Measurements from ENCODE around the gene SLC22A1. TPM values are rescaled to one million over a fixed set of nuclear protein-coding genes. Genes with fewer than 3 reads are reported as not detected.
A peak's percentile ranks its signal among the peaks of the same experiment; 100 is the strongest.
"Not testable (repeated sequence)": the region's sequence is repeated elsewhere in the genome, so short reads cannot be mapped to it uniquely, and the experiment has no call there.

SLC22A1 gene
- total RNA-seq, 2 donors from 2014 or later: 5.8 to 11.0 TPM

DNA sequence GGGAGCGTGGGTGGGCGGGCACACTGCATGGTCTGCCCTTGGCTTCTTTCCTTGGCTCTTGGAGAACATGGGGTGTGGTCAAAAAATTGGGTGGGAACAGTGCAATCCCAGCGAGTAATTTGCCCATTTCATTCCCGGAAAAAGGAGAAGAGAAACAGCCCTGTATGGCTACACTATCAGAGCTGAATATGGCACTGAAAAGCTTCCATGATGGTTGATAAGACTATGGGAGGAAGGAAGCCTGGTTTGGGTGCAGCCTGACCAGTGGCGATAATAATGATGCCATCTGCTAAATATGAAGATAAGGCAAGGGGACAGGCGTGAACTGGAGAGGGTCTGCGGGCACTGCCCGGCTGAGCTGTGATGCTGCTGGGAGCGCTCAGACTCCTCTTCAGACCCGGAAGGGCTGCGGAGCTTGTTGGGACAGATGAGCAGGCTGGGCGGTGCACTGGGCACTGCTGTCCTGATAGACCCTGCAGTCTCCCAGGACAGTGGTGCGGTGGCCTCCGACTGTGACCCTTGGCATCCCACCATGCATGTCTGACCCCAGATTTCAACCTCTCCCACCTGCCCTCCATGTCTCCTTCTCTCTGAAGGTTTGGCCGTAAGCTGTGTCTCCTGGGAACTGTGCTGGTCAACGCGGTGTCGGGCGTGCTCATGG, 10.2 kb downstream of the SLC22A1 start:
- H3K27me3 Mint-ChIP-seq: no peaks in the 10 kb centered on the region
- H3K36me3 Mint-ChIP-seq: peaks cover 6% of the 10 kb centered on the region
- peaks cover 13 to 30% of the 10 kb centered on the region in 2 donors for H3K4me1 Mint-ChIP-seq (ENCODE audit: low read depth in 2 of 2)
- peak overlapping the region in 1 of 2 donors; percentile 78 for H3K27ac Mint-ChIP-seq
- DNase-seq (ENCODE audit: low spot score) (no peak), ATAC-seq (no peak)
- no peak overlapping the region for H3K4me3 Mint-ChIP-seq
- H3K9me3 Mint-ChIP-seq: no peaks in the 10 kb centered on the region

DNA sequence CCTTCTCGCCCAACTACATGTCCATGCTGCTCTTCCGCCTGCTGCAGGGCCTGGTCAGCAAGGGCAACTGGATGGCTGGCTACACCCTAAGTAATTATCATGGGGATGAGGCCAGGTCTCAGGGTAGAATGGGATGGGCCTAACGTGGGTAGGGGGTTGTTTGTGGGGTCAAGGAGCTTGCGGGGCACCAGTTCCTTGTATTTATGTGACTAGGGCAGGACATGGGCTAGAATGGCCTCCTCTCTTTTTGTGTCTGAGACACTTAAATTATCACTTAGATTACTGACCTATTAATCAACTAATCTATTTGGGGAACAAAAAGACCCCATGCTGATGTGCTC, 10.7 kb downstream of the SLC22A1 start:
- ATAC-seq (no peak), DNase-seq (ENCODE audit: low spot score) (no peak)
- Mint-ChIP-seq H3K4me1 (ENCODE audit: low read depth in 2 of 2) (peaks cover 13 to 30% of the 10 kb centered on the region in 2 donors), H3K27ac (peak overlapping the region in 1 of 2 donors; percentile 78), H3K9me3 (no peaks in the 10 kb centered on the region), H3K36me3 (peaks cover 6% of the 10 kb centered on the region), H3K4me3 (no peak overlapping the region), H3K27me3 (no peaks in the 10 kb centered on the region)

GRCh38 chr6:160132776-160133338, 11.2 kb downstream of the SLC22A1 start:
- Mint-ChIP-seq H3K27me3 (no peaks in the 10 kb centered on the region), H3K4me3 (no peak overlapping the region), H3K27ac (peak overlapping the region in 1 of 2 donors; percentile 78), H3K36me3 (peaks cover 6% of the 10 kb centered on the region), H3K4me1 (ENCODE audit: low read depth in 2 of 2) (peaks cover 13 to 29% of the 10 kb centered on the region in 2 donors), H3K9me3 (no peaks in the 10 kb centered on the region)
- no peak for DNase-seq (ENCODE audit: low spot score)
- no peak for ATAC-seq

- Mint-ChIP-seq H3K9me3 (no peaks in the 10 kb centered on the region), H3K4me3 (no peak overlapping the region), H3K27ac (peak overlapping the region in 1 of 2 donors; percentile 78), H3K36me3 (peaks cover 6% of the 10 kb centered on the region), H3K4me1 (ENCODE audit: low read depth in 2 of 2) (peaks cover 21 to 36% of the 10 kb centered on the region in 2 donors), H3K27me3 (no peaks in the 10 kb centered on the region)
- DNase-seq (ENCODE audit: low spot score): no peak
- no peak for ATAC-seq
These were observed 12.1 kb downstream of the SLC22A1 start for GRCh38 chr6:160133441-160134336.

DNA sequence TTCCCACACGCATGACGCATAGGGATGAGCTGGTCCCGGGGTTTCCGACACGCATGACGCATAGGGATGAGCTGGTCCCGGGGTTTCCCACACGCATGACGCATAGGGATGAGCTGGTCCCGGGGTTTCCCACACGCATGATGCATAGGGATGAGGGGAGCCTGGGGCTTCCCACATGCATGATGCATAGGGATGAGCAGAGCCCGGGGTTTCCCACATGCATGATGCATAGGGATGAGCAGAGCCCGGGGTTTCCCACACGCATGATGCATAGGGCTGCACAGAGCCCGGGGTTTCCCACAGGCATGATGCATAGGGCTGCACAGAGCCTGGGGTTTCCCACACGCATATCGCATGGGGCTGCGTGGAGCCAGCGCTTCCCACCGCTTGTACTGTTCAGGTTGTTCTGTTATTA, 12.7 kb downstream of the SLC22A1 start:
- ATAC-seq: peak; percentile 19 to 37
- H3K9me3 Mint-ChIP-seq; H3K27me3 Mint-ChIP-seq; H3K36me3 Mint-ChIP-seq; H3K27ac Mint-ChIP-seq; DNase-seq (ENCODE audit: low spot score); H3K4me3 Mint-ChIP-seq: not testable (repeated sequence)
- H3K4me1 Mint-ChIP-seq (ENCODE audit: low read depth in 2 of 2): peaks cover 21 to 38% of the 10 kb centered on the region in 2 donors

DNA sequence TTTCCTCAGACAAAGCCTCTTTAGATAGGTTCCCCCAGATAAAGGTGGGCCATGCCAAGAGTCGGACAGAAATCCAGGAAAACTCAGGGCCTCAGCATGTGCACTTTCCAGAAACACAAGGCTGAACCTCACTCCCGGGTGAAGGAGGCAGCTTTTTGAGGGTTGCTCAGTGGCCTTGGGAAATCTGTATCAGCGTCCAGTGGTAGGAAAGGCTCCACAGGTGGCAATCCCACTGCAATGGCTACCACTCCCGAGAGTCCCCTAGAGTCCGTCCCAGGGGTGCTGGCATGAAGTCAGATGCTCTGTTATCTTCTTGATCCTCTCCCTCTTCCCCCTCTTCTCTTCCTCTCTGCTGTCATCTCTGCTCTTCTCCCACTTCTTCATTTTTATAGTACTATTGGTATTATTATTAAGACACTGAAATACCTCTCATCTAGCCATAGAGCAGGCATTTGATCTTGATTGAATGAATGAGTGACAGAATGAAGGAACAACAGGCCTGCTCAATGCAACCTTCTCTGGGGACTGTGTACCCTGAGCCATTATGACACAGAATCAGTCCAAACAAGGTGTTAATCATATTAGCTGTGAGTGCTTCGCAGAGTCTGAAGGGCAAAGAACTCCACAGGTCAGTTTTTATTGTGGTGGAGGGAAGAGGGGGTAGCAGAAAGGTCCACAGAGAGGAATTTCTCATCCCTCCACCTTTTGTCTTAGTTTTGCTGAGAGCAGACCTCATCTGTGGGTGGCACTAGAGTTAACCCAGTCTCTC, 13.3 kb downstream of the SLC22A1 start:
- Mint-ChIP-seq H3K9me3 (no peaks in the 10 kb centered on the region), H3K27ac (peak overlapping the region; percentile 31 to 41), H3K36me3 (peaks cover 6% of the 10 kb centered on the region), H3K4me3 (no peak overlapping the region), H3K4me1 (ENCODE audit: low read depth in 2 of 2) (peaks cover 22 to 38% of the 10 kb centered on the region in 2 donors), H3K27me3 (no peaks in the 10 kb centered on the region)
- DNase-seq (ENCODE audit: low spot score): no peak
- ATAC-seq: no peak

DNA sequence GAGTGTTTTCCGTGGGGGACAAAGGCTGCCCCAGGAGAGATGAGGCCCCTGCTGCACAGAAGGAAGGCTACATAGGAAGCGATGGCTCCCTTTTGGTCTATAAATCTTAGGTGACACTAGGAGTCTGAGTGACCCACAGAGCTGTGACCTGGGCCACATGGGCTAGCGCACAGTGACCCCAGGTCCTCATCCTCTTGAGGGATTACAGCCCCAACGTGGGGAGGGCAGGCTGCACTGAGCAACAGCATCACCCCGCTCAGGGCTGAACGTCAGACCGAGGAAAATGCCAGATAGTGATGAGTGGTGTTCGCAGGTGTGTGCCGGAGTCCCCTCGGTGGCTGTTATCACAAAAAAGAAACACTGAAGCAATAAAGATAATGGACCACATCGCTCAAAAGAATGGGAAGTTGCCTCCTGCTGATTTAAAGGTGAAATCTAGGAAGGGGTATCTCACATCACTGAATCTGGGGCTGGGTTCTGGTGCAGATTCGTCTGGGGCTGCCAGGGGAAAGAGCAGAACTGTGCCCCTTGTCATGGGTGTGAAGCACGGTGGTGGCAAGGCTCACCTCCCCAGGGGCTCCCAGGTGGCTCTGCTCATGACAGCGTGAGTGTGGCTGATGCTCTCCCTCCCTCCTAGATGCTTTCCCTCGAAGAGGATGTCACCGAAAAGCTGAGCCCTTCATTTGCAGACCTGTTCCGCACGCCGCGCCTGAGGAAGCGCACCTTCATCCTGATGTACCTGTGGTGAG, 14.5 kb downstream of the SLC22A1 start:
- Mint-ChIP-seq H3K27me3 (no peaks in the 10 kb centered on the region), H3K9me3 (no peaks in the 10 kb centered on the region), H3K36me3 (peaks cover 6% of the 10 kb centered on the region), H3K4me1 (ENCODE audit: low read depth in 2 of 2) (peaks cover 16 to 33% of the 10 kb centered on the region in 2 donors), H3K4me3 (no peak overlapping the region), H3K27ac (no peak overlapping the region)
- DNase-seq (ENCODE audit: low spot score) (no peak), ATAC-seq (no peak)

DNA sequence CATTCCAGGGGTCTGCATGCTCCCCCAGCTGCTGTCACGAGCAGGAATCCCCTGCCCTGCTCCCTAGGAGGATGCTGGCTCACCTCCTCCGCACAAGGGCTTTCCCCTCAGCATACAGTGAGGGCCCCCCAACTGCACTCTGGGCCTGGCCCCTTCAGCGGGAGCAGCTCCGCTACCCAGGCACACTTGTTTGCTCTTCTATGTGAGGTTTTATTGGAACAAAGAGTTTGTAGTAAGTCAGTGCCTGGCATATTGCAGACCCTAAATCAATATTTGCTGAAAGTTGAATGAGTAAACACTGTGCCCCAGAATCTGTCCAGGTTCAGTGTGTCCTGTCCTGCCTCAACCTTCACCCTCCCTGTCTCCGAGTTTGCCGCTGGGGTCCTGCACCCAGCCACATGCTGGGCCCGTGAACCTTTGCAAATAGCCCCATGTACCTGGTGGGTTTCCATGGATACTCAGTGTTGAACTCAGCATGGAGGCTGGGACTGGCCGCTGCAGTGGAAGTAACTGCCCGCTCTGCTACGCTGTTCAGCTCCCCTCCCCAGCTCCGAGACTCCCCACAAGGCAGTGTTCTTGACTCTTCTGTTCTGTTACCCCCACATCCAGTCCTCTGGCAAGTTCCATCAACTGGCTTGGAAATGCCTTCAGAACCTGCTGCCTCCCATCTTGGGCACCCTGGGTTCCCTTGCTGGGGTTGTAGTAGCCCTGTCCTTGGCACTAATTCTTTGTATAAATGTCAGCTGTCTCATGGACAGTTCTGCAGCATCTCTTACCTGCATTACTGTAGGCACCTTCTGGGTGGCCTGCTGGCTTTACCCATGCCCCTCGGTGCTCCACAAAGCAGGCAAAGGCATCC, 15.7 kb downstream of the SLC22A1 start:
- peaks cover 16 to 27% of the 10 kb centered on the region in 2 donors for H3K4me1 Mint-ChIP-seq (ENCODE audit: low read depth in 2 of 2)
- no peak for DNase-seq (ENCODE audit: low spot score)

GRCh38 chr6:160137989-160138835, 16.6 kb downstream of the SLC22A1 start:
- H3K36me3 Mint-ChIP-seq: peaks cover 4% of the 10 kb centered on the region
- DNase-seq (ENCODE audit: low spot score): no peak
- H3K27me3 Mint-ChIP-seq: no peaks in the 10 kb centered on the region
- no peak overlapping the region for H3K27ac Mint-ChIP-seq
- H3K9me3 Mint-ChIP-seq: no peaks in the 10 kb centered on the region
- ATAC-seq: peak; percentile 45 to 48
- H3K4me3 Mint-ChIP-seq: no peak overlapping the region
- H3K4me1 Mint-ChIP-seq (ENCODE audit: low read depth in 2 of 2): peaks cover 16 to 20% of the 10 kb centered on the region in 2 donors

More for the DNA sequence above, 15.7 kb downstream of the SLC22A1 start:
- Mint-ChIP-seq H3K36me3 (peaks cover 9% of the 10 kb centered on the region), H3K27ac (no peak overlapping the region), H3K27me3 (no peaks in the 10 kb centered on the region), H3K4me3 (no peak overlapping the region), H3K9me3 (no peaks in the 10 kb centered on the region)
- no peak for ATAC-seq

DNA sequence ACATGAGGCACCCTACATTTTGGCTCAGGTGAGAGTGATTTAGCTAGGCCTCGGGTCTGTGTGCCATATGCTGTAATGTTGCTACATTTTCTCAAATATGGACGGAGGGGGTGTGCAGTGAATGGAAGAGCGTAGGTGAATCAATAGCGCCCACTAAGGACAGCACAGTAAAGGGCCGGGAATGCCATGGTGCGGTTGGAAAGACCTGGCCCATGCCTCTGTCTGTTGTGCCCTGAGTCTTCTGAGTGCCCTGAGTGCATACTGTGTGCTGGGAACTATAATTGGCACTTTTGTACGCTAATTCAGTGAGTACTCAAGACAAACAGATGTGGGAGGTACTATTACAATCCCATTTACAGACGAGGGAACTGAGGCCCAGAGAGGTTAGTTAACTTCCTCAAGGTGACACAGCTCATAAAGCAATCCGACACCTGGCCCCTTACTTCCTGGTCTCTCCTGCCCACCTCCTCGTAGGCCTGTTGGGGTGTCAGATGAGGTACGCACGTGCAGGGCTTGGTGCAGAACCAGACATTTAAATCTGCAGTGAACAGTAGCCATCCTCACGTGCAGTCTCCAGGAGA, 17.3 kb downstream of the SLC22A1 start:
- DNase-seq (ENCODE audit: low spot score): no peak
- H3K27ac Mint-ChIP-seq: peak overlapping the region in 1 of 2 donors; percentile 21
- no peak for ATAC-seq
- no peaks in the 10 kb centered on the region for H3K9me3 Mint-ChIP-seq
- peaks cover 8% of the 10 kb centered on the region for H3K36me3 Mint-ChIP-seq
- H3K27me3 Mint-ChIP-seq: no peaks in the 10 kb centered on the region
- H3K4me1 Mint-ChIP-seq (ENCODE audit: low read depth in 2 of 2): peaks cover 16 to 18% of the 10 kb centered on the region in 2 donors
- no peak overlapping the region for H3K4me3 Mint-ChIP-seq

DNA sequence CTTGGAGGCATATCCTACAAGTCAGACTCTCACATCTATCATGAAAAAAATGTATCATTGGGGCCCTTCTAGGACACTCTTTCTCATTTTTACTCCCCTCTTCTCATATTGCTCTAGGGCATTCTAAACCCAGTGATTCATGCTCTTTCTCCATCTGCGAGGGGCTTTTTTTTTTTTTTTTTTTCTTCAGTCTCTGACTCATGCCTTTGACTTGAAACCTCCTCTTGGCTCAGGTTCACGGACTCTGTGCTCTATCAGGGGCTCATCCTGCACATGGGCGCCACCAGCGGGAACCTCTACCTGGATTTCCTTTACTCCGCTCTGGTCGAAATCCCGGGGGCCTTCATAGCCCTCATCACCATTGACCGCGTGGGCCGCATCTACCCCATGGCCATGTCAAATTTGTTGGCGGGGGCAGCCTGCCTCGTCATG, 17.8 kb downstream of the SLC22A1 start:
- H3K27ac Mint-ChIP-seq: peak overlapping the region in 1 of 2 donors; percentile 21
- no peaks in the 10 kb centered on the region for H3K27me3 Mint-ChIP-seq
- peaks cover 16 to 18% of the 10 kb centered on the region in 2 donors for H3K4me1 Mint-ChIP-seq (ENCODE audit: low read depth in 2 of 2)
- DNase-seq (ENCODE audit: low spot score): no peak
- H3K36me3 Mint-ChIP-seq: peaks cover 12% of the 10 kb centered on the region
- H3K4me3 Mint-ChIP-seq: no peak overlapping the region
- H3K9me3 Mint-ChIP-seq: no peaks in the 10 kb centered on the region
- no peak for ATAC-seq
